SK-N-MC (cell line): ENCODE data around the gene SETD2.

ENCODE experiments used
- EZH2 ChIP-seq: fragments of 200-600 bp; sonication (generic); IDR thresholded peaks from one replicate; pipeline ENCODE4 v1.6.1; 2017; ENCODE audit warnings: antibody characterized with exemption
- FOXP2 ChIP-seq: optimal IDR thresholded peaks from 2 replicates; pipeline ENCODE3; 2011; ENCODE audit warnings: mild to moderate bottlenecking, moderate library complexity; ENCODE audit not compliant: insufficient read depth; ENCODE audit errors: extremely low read length, control extremely low read depth
- POLR2AphosphoS5 ChIP-seq: IDR thresholded peaks from 2 replicates; pipeline ENCODE4 v1.6.1; 2012; ENCODE audit warnings: mild to moderate bottlenecking, low read depth, low read length, borderline replicate concordance

DNA sequence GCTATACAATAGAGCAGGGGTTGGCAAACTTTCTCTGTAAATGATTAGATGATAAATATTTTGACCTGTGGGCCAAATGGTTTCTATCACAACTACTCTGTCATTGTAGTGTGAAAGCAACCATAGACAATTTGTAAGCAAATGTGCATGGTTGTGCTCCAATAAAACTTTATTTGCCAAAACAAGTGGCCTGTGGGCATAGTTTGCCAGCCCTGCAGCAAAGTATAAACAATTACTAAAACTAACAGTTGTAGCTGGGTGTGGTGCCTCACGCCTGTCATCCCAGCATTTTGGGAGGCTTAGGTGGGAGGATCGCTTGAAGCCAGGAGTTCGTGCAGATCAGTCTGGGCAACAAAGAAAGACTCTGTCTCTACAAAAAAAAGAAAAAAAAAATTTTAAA lies 122.8 kb downstream of the SETD2 start:
- TF ChIP-seq FOXP2 (no peak), POLR2AphosphoS5 (no peak), EZH2 (no peak)
